Mucosa of descending colon (tissue), 3 donors: Measurements from ENCODE around the gene GNG7. TPM values are rescaled to one million over a fixed set of nuclear protein-coding genes. Genes with fewer than 3 reads are reported as not detected.
A peak's percentile ranks its signal among the peaks of the same experiment; 100 is the strongest.
"Not testable (repeated sequence)": the region's sequence is repeated elsewhere in the genome, so short reads cannot be mapped to it uniquely, and the experiment has no call there.

Source experiments
- ATAC-seq: fragments of 200-7000 bp; cut with Tn5 transposase; one replicate; pipeline ENCODE4 v1.9.1; 2020; ENCODE audit warnings: mild to moderate bottlenecking, moderate library complexity
- DNase-seq, 3 donors: peaks; one replicate each; pipeline ENCODE4 v3.0.0-alpha.2; 2020
- H3K36me3 ChIP-seq: fragments of 200-600 bp; one replicate; pipeline ENCODE4 v1.8.0; 2021; ENCODE audit warnings: low read depth, mild to moderate bottlenecking
- H3K4me1 ChIP-seq: fragments of 200-600 bp; one replicate; pipeline ENCODE4 v1.8.0; 2021; ENCODE audit warnings: low read depth, mild to moderate bottlenecking
- H3K4me3 ChIP-seq: fragments of 200-600 bp; one replicate; pipeline ENCODE4 v1.8.0; 2021; ENCODE audit warnings: mild to moderate bottlenecking
- H3K9me3 ChIP-seq: fragments of 200-600 bp; one replicate; pipeline ENCODE4 v1.8.0; 2021; ENCODE audit warnings: mild to moderate bottlenecking
- CTCF ChIP-seq: fragments of 200-600 bp; IDR thresholded peaks from one replicate; pipeline ENCODE4 v1.8.0; 2022; ENCODE audit warnings: antibody characterized with exemption, mild to moderate bottlenecking
- intact Hi-C, 2 donors: fragments of 100-400 bp; cut with DNase I in 1 of 2; cut with micrococcal nuclease in 1 of 2; formaldehyde crosslinking; loops; one replicate each; pipeline versions ENCODE4 v1.11.0 to v1.11.1; 2022; cut with DNase I, micrococcal nuclease
- total RNA-seq, 3 donors: library from RNA; stranded (reverse); fragmentation: NEBNext Ultra II Directional in 2 of 3; extraction: Animal tissue kit (Norgen Biotek cat#: 25700) in 2 of 3; gene quantifications; one replicate each; pipeline versions ENCODE4 v1.2.1 to v1.2.4, GENCODE V29; 2021 to 2023
- donor health status: DM: no; HTN: no; CAD: no; lungs with moderate emphysema.
- donor health status: DM: no; HTN: no; CAD: no.
- donor health status: DM: no; HTN: yes; CAD: no.

GNG7 gene
- total RNA-seq, 3 donors from 2014 or later, result 2.5 to 6.9 (median 2.9) TPM

GRCh38 chr19:2577722-2578335, 124.7 kb downstream of the GNG7 start:
- H3K4me3 ChIP-seq, result no peak overlapping the region
- peaks cover 2% of the 10 kb centered on the region for H3K9me3 ChIP-seq
- no peak for ATAC-seq
- DNase-seq, result peak in 1 of 3 donors; percentile 33
- TF ChIP-seq CTCF, result no peak
- peaks cover 23% of the 10 kb centered on the region for H3K4me1 ChIP-seq
- H3K36me3 ChIP-seq, result no peaks in the 10 kb centered on the region
- intact Hi-C loops, result no loop called here

GRCh38 chr19:2575734-2576481, 126.6 kb downstream of the GNG7 start:
- DNase-seq (peak; percentile 31 to 78 (median 44)), ATAC-seq (no peak)
- no peak for TF ChIP-seq CTCF
- H3K4me3 ChIP-seq, result no peak overlapping the region
- no peaks in the 10 kb centered on the region for H3K9me3 ChIP-seq
- intact Hi-C loops, result no loop called here
- peaks cover 23% of the 10 kb centered on the region for H3K4me1 ChIP-seq
- H3K36me3 ChIP-seq, result no peaks in the 10 kb centered on the region

- Histone ChIP-seq H3K4me3 (no peak overlapping the region), H3K4me1 (peaks cover 23% of the 10 kb centered on the region), H3K36me3 (no peaks in the 10 kb centered on the region), H3K9me3 (no peaks in the 10 kb centered on the region)
- ATAC-seq (no peak), DNase-seq (peak in 1 of 3 donors; percentile 9)
- intact Hi-C loops, result no loop called here
- no peak for TF ChIP-seq CTCF
These were observed 127.4 kb downstream of the GNG7 start for GRCh38 chr19:2574971-2575630.

GRCh38 chr19:2574478-2574931, 128.0 kb downstream of the GNG7 start:
- Histone ChIP-seq H3K36me3 (no peaks in the 10 kb centered on the region), H3K9me3 (no peaks in the 10 kb centered on the region), H3K4me3 (no peak overlapping the region), H3K4me1 (peaks cover 19% of the 10 kb centered on the region)
- DNase-seq (peak in 1 of 3 donors; percentile 7), ATAC-seq (no peak)
- no peak for TF ChIP-seq CTCF
- intact Hi-C loops, result no loop called here

GRCh38 chr19:2573916-2574315, 128.6 kb downstream of the GNG7 start:
- no peaks in the 10 kb centered on the region for H3K9me3 ChIP-seq
- no peaks in the 10 kb centered on the region for H3K36me3 ChIP-seq
- H3K4me3 ChIP-seq, result no peak overlapping the region
- H3K4me1 ChIP-seq, result peaks cover 13% of the 10 kb centered on the region
- ATAC-seq (no peak), DNase-seq (peak in 1 of 3 donors; percentile 27)
- no peak for TF ChIP-seq CTCF
- intact Hi-C loops, result no loop called here

- ATAC-seq, H3K4me1 ChIP-seq, DNase-seq, intact Hi-C loops, H3K36me3 ChIP-seq, H3K4me3 ChIP-seq, H3K9me3 ChIP-seq: not testable (repeated sequence)
These were observed 130.3 kb downstream of the GNG7 start for GRCh38 chr19:2572152-2572551.
